Testis (tissue), 3 donors: ENCODE measurements around the gene MAPKAP1. TPM values are rescaled to one million over a fixed set of nuclear protein-coding genes. Genes with fewer than 3 reads are reported as not detected.

Source experiments
- DNase-seq: peaks from one replicate; pipeline ENCODE4 v3.0.0-alpha.2; 2019
- H3K27ac ChIP-seq, 2 donors: fragments of 200-600 bp; sonication (generic); one replicate each; pipeline ENCODE4 v1.5.1; 2019
- H3K27me3 ChIP-seq: fragments of 200-600 bp; sonication (generic); one replicate; pipeline ENCODE4 v1.5.1; 2019
- H3K36me3 ChIP-seq: fragments of 200-600 bp; sonication (generic); one replicate; pipeline ENCODE4 v1.5.1; 2017; ENCODE audit warnings: low read depth; ENCODE audit errors: missing control alignments
- H3K4me1 ChIP-seq: fragments of 200-600 bp; sonication (generic); one replicate; pipeline ENCODE4 v1.5.1; 2019
- H3K4me3 ChIP-seq, 2 donors: fragments of 200-600 bp; sonication (generic); one replicate each; pipeline ENCODE4 v1.5.1; 2017 to 2019
- H3K9me3 ChIP-seq: fragments of 200-600 bp; sonication (generic); one replicate; pipeline ENCODE4 v1.5.1; 2017
- CTCF ChIP-seq, 3 experiments: fragments of 450-650 bp in 2 of 3; fragments of 200-600 bp in 1 of 3; sonication (generic) in 1 of 3; IDR thresholded peaks; one replicate each; pipeline ENCODE4 v1.5.1; 2016 to 2019; ENCODE audit warnings: antibody characterized with exemption in 3 of 3, mild to moderate bottlenecking in 2 of 3, moderate library complexity in 1 of 3
- POLR2A ChIP-seq: fragments of 450-650 bp; IDR thresholded peaks from one replicate; pipeline ENCODE4 v1.6.1; 2017; ENCODE audit warnings: antibody characterized with exemption, mild to moderate bottlenecking, moderate library complexity
- WGBS, 2 donors: methylation state at CpG; one replicate each; pipeline ENCODE4 v1.1.5; 2018; 5-methylcytosine and 5-hydroxymethylcytosine counted together
- intact Hi-C: fragments of 100-400 bp; cut with DNase I; formaldehyde crosslinking; loops from one replicate; pipeline ENCODE4 v1.15.1; 2023; ENCODE audit warnings: low total_unique reads
- polyA plus RNA-seq: library from polyadenylated mRNA; stranded (reverse); fragments of 350-450 nt; fragmentation: Illumina TruSeq; extraction: RNeasy Lipid Tissue Mini Kit (QIAGEN cat#74804); gene quantifications from one replicate; pipeline ENCODE4 v1.2.3, GENCODE V29; 2014; ENCODE audit warnings: low read depth, low replicate concordance; ENCODE audit not compliant: insufficient read depth
- total RNA-seq, 2 donors: library from RNA; depleted of rRNA; stranded (reverse); fragments of >200 nt; gene quantifications; one replicate each; pipeline ENCODE4 v1.2.3, GENCODE V29; 2016

The MAPKAP1 gene
- total and polyA plus RNA-seq, 3 donors from 2014 or later = 112 to 135 (median 115) TPM

GRCh38 chr9:125691869-125692268, 15.1 kb downstream of the MAPKAP1 start:
- no peak for TF ChIP-seq CTCF (IDR thresholded peaks at IDR 0.05)
- no peak for TF ChIP-seq POLR2A
- no peaks in the 10 kb centered on the region for H3K36me3 ChIP-seq
- no peak overlapping the region for H3K27ac ChIP-seq
- H3K9me3 ChIP-seq = no peaks in the 10 kb centered on the region
- peaks cover 19% of the 10 kb centered on the region for H3K4me1 ChIP-seq
- 79 to 84% methylated on average over 2 of the region's 2 CpGs for WGBS, 2 donors
- no peak for DNase-seq
- intact Hi-C loops = no loop called here
- no peaks in the 10 kb centered on the region for H3K27me3 ChIP-seq
- no peak overlapping the region for H3K4me3 ChIP-seq

- intact Hi-C loops = no loop called here
- WGBS, 2 donors = 76 to 84% methylated on average over 10 of the region's 10 CpGs
- no peaks in the 10 kb centered on the region for H3K36me3 ChIP-seq
Measured at GRCh38 chr9:125690679-125691078, 16.3 kb downstream of the MAPKAP1 start.

GRCh38 chr9:125687163-125687863, 19.7 kb downstream of the MAPKAP1 start:
- Histone ChIP-seq H3K27me3 (no peaks in the 10 kb centered on the region), H3K4me3 (no peak overlapping the region), H3K9me3 (no peaks in the 10 kb centered on the region), H3K4me1 (peaks cover 20% of the 10 kb centered on the region), H3K36me3 (no peaks in the 10 kb centered on the region), H3K27ac (peak overlapping the region; percentile 63 to 66)
- TF ChIP-seq CTCF (IDR thresholded peaks at IDR 0.05) = no peak
- no peak for TF ChIP-seq POLR2A
- no peak for DNase-seq
- WGBS, 2 donors = 79 to 81% methylated on average over 4 of the region's 4 CpGs
- intact Hi-C loops = no loop called here

More at GRCh38 chr9:125690679-125691078, 16.3 kb downstream of the MAPKAP1 start:
- Histone ChIP-seq H3K9me3 (no peaks in the 10 kb centered on the region), H3K4me3 (no peak overlapping the region), H3K4me1 (peaks cover 22% of the 10 kb centered on the region), H3K27me3 (no peaks in the 10 kb centered on the region), H3K27ac (peak overlapping the region; percentile 24 to 30)
- no peak for DNase-seq
- TF ChIP-seq POLR2A (no peak), CTCF (IDR thresholded peaks at IDR 0.05) (no peak)

GRCh38 chr9:125685167-125685566, 21.8 kb downstream of the MAPKAP1 start:
- Histone ChIP-seq H3K36me3 (no peaks in the 10 kb centered on the region), H3K27ac (no peak overlapping the region), H3K4me1 (peaks cover 22% of the 10 kb centered on the region), H3K27me3 (no peaks in the 10 kb centered on the region), H3K9me3 (no peaks in the 10 kb centered on the region), H3K4me3 (no peak overlapping the region)
- WGBS, 2 donors = 92 to 96% methylated on average over 3 of the region's 3 CpGs
- DNase-seq = no peak
- TF ChIP-seq POLR2A (no peak), CTCF (IDR thresholded peaks at IDR 0.05) (no peak)
- intact Hi-C loops = no loop called here

GRCh38 chr9:125683486-125683885, 23.5 kb downstream of the MAPKAP1 start:
- Histone ChIP-seq H3K27me3 (no peaks in the 10 kb centered on the region), H3K27ac (no peak overlapping the region), H3K9me3 (no peaks in the 10 kb centered on the region), H3K4me3 (no peak overlapping the region), H3K4me1 (peaks cover 17% of the 10 kb centered on the region), H3K36me3 (no peaks in the 10 kb centered on the region)
- no peak for DNase-seq
- 79 to 81% methylated on average over 3 of the region's 3 CpGs for WGBS, 2 donors
- intact Hi-C loops = no loop called here
- TF ChIP-seq CTCF (IDR thresholded peaks at IDR 0.05) (no peak), POLR2A (no peak)
